DND-41 (cell line): ENCODE results near the gene NT5C1A.

ENCODE experiments used
- CTCF ChIP-seq: IDR thresholded peaks from 2 replicates; pipeline ENCODE4 v1.5.1; 2012; ENCODE audit warnings: borderline replicate concordance, low read length, moderate library complexity, mild to moderate bottlenecking; ENCODE audit not compliant: poor library complexity, severe bottlenecking; ENCODE audit errors: extremely low read depth
- EZH2 ChIP-seq: IDR thresholded peaks from 3 replicates; pipeline ENCODE4 v1.6.1; 2012; ENCODE audit warnings: borderline replicate concordance, low read depth, mild to moderate bottlenecking, moderate library complexity, low read length, inconsistent platforms; ENCODE audit not compliant: severe bottlenecking

- TF ChIP-seq CTCF (no peak), EZH2 (no peak)
Measured at GRCh38 chr1:39670689-39671088, 1.2 kb downstream of the NT5C1A start.
